Fibroblast of villous mesenchyme (primary cell): ENCODE results near the gene HDHD5. TPM values are rescaled to one million over a fixed set of nuclear protein-coding genes. Genes with fewer than 3 reads are reported as not detected.

ENCODE experiments used
- DNase-seq: peaks from one replicate; pipeline ENCODE4 v3.0.0-alpha.2; 2010; ENCODE audit warnings: low read depth
- H3K4me3 ChIP-seq: 2 replicates; pipeline ENCODE4 v1.5.1; 2011; ENCODE audit warnings: low read depth, mild to moderate bottlenecking, low read length
- total RNA-seq: library from RNA; depleted of rRNA; stranded (reverse); fragments of >200 nt; gene quantifications from 2 replicates; pipeline ENCODE4 v1.2.3, GENCODE V29; 2012
- TF ChIP-seq, protein P1 (sequence below): IDR thresholded peaks from 2 replicates; pipeline ENCODE4 v1.5.1; 2012; ENCODE audit warnings: low read depth, mild to moderate bottlenecking, low read length; ENCODE audit not compliant: insufficient read depth

Gene HDHD5
- total RNA-seq, 1 donor: 24.2 TPM

DNA sequence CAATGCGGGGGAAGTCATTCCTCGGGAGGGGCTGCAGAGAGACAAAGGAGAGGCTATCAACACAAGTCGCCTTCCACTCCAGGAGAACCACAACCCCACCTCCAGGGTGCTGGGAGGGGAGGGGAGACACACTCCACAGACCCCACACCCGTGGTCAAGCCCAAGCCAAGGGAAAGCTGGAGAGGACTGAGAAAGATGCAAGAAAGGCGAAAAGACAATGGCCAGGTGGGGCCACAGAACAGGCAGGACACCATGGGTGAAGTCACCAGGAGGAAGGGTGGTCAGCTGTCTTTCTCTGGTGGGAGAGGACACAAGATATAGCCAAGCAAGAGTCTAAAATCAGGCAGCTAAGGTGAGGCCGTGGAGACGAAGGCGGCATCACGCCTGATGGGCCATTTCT is 16.0 kb downstream of the HDHD5 start:
- TF ChIP-seq, protein P1, sequence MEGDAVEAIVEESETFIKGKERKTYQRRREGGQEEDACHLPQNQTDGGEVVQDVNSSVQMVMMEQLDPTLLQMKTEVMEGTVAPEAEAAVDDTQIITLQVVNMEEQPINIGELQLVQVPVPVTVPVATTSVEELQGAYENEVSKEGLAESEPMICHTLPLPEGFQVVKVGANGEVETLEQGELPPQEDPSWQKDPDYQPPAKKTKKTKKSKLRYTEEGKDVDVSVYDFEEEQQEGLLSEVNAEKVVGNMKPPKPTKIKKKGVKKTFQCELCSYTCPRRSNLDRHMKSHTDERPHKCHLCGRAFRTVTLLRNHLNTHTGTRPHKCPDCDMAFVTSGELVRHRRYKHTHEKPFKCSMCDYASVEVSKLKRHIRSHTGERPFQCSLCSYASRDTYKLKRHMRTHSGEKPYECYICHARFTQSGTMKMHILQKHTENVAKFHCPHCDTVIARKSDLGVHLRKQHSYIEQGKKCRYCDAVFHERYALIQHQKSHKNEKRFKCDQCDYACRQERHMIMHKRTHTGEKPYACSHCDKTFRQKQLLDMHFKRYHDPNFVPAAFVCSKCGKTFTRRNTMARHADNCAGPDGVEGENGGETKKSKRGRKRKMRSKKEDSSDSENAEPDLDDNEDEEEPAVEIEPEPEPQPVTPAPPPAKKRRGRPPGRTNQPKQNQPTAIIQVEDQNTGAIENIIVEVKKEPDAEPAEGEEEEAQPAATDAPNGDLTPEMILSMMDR: no peak
- DNase-seq: no peak
- no peak overlapping the region for H3K4me3 ChIP-seq

DNA sequence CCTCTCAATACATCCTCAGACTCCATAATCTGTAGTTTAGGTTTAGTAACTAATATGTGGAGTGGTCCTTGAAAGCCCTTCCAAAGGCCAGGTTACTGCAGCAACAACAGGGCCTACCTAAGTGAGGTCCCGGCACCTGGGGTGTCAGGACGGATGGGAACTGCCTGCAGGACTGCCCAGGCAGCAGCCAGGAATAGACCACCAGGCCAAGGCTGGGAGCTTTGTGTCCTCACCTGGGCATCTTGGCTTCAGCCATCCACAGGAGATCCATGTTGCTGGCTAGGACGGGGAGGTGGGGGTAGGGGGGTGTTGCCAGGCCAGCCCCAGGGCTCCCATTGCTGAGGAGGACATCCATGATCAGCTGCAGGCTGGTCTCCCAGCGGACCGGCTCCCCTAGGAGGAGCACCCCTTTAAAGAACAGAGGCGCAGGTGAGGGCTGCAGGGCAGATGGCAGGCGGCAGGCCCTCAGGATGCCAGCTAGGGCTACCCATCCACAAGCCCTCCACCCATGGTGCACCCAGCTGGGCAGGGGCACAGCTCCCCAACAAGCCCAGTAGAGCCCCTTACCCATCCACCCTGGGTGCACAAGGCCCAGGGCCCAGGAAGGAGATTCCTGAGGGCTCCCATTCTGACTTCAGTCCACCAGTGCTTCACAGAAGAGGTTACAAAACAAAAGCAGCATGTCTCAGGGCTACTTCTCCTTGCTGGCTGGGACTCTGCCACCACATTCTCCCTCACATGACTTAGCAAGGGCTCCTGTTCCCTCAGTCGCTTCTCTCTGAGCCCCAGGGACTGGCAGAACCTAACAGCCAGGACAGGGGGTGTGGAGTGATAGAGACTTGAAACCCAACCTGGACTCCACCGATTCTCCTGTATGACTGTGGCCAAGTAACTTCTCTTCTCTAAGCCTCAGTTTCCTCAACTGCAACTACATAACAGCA is 18.0 kb downstream of the HDHD5 start:
- H3K4me3 ChIP-seq: no peak overlapping the region
- TF ChIP-seq, protein P1: no peak
- DNase-seq: no peak

DNA sequence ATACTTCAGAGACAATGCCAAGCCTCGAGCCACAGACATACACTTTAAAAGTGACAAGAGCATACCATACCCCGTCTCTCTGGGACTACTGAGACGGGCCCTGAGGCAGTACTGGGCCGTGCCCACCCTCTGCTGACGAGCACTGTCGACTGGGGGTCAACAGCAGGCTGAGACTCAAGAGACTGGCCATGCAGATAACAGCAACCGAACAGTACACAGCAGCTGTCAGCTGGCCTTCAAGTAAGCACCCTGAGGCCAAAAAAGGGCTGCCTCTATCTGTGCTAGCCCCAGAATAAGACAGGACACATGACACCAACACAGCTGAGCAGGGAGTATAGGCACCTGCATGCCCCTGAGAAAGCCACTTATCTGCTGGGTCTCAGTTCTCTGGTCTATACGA is 19.1 kb downstream of the HDHD5 start:
- TF ChIP-seq, protein P1: no peak
- no peak overlapping the region for H3K4me3 ChIP-seq
- DNase-seq: no peak

DNA sequence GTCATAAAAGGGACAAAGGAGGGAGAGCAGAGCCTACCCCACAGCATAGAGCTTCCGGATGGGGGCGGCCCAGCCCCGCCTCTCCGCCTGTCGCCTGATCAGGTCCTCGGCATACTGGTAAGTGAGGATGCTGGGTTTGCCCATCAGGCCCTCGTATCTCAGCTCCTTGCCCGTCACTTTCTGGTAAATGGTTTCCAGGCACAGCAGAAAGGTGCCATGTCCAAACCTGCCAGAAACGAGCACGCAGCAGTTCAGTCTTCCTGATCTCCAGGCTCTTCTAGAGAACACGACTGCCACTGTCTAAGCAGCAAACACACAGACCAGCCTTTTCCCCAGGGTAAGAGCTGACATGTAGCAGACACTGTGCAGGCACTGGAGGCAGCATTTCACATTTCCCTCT is 20.6 kb downstream of the HDHD5 start:
- TF ChIP-seq, protein P1: no peak
- no peak for DNase-seq
- H3K4me3 ChIP-seq: no peak overlapping the region

DNA sequence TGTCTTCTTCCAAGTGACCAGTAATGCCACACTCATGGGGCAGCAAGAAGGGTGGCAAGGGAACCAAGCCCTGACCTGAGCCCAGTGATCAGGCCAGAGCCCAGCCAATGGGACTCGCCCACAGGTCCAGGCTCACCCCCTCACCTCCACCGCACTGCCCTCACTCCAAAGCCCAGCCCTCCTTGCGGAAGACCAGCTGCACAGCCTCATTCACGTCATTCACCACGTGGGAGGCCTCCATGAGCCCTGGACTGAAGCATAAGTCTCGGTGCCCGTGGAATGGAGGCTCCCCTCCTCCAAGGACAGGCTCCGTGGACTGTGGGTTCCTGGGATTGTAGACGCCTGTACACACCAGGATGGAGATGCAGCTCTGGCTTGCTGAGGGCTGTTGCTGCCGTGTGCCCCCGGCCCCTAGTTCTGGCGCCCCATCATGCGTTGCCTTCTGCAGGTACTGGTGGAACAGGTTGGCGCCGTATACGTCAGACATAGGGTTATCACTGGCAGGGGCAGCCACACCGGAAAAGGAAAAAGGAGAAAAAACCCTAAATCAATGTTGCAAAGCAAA is 21.1 kb downstream of the HDHD5 start:
- no peak for DNase-seq
- TF ChIP-seq, protein P1: no peak
- H3K4me3 ChIP-seq: no peak overlapping the region

DNA sequence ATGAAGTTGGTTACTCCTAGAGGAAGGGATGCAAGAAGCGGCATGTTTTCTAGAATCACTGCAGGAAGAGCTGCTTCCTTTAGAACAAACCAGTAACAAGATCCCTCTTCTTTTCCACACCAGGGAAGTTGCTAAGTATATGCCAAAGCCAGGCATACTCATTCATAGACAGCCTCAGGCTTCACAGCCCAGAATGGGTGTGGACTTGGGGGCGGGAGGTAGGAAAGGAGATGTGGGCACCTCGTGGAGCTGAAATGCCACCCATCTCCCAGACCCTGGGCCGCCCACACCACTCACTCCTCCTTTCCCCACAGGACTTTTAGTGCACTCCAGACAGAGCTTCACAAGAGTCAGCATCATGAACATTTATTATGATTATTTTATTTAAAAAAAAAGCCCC is 21.9 kb downstream of the HDHD5 start:
- no peak overlapping the region for H3K4me3 ChIP-seq
- TF ChIP-seq, protein P1: no peak
- no peak for DNase-seq
